ENCODE results near the gene CNN3. TPM values are rescaled to one million over a fixed set of nuclear protein-coding genes. Genes with fewer than 3 reads are reported as not detected.

Gene CNN3
- total and polyA plus RNA-seq, 2 donors (not counting 1 experiment from before 2014, with no cell fraction given): 2.3 to 17.2 TPM

GRCh38 chr1:94865360-94865759 lies 61.5 kb downstream of the CNN3 start:
- no peaks in the 10 kb centered on the region for H3K9me3 Mint-ChIP-seq (ENCODE audit: insufficient read depth)
- H3K27me3 ChIP-seq (replicated peaks in 1 of 4; ENCODE audit: control extremely low read depth in 1 of 4, control insufficient read depth in 3 of 4, insufficient read depth in 4 of 4, low read length in 3 of 4): no peaks in the 10 kb centered on the region
- no peak overlapping the region for H3K27ac Mint-ChIP-seq
- no peaks in the 10 kb centered on the region for H3K4me1 Mint-ChIP-seq
- peaks cover 4% of the 10 kb centered on the region for H3K27me3 Mint-ChIP-seq
- no peak overlapping the region for H3K4me3 Mint-ChIP-seq
- DNase-seq (no peak), ATAC-seq (ENCODE audit: low read depth) (no peak)
- H2AFZ ChIP-seq (ENCODE audit: insufficient read depth, low read depth, low read length, poor library complexity, severe bottlenecking): no peak overlapping the region
- no peaks in the 10 kb centered on the region for H3K79me2 ChIP-seq (ENCODE audit: control insufficient read depth, insufficient read depth, low read length)
- H3K9me3 ChIP-seq (ENCODE audit: control extremely low read depth in 1 of 3, control insufficient read depth in 2 of 3, insufficient read depth in 1 of 3, low read length in 2 of 3): no peaks in the 10 kb centered on the region
- no peak overlapping the region for H3K27ac ChIP-seq (ENCODE audit: low read length in 2 of 2)
- H3K4me3 ChIP-seq (ENCODE audit: control extremely low read depth in 1 of 5, extremely low read depth in 1 of 5, insufficient read depth in 1 of 5, low read depth in 2 of 5, low read length in 4 of 5): no peak overlapping the region
- ChIA-PET POLR2A (no interaction called here), CTCF (interaction anchor here (1.3 to 5.7 kb wide), 3 partner anchors 9 to 178 kb away, joined by 4 to 38 read pairs (median 11); no protein-coding TSS in a partner anchor)
- no peaks in the 10 kb centered on the region for H3K4me1 ChIP-seq (ENCODE audit: control insufficient read depth in 2 of 2, insufficient read depth in 2 of 2, low read length in 2 of 2)
- no peaks in the 10 kb centered on the region for H3K36me3 ChIP-seq (replicated peaks in 1 of 2; ENCODE audit: control extremely low read depth in 1 of 2, control insufficient read depth in 1 of 2, extremely low read depth in 1 of 2, insufficient read depth in 2 of 2, low read length in 1 of 2)
- TF ChIP-seq EZH2 (IDR thresholded peaks at IDR 0.05; ENCODE audit: borderline replicate concordance, insufficient read depth, low read depth, low read length, poor library complexity, severe bottlenecking): no peak
- no peak for TF ChIP-seq CTCF (IDR thresholded peaks at IDR 0.05)
- no peak overlapping the region for H3K9ac ChIP-seq (ENCODE audit: low read length)
- no peak overlapping the region for H3K4me2 ChIP-seq (replicated peaks; ENCODE audit: low read depth, low read length, poor library complexity, severe bottlenecking)
- no peaks in the 10 kb centered on the region for H4K20me1 ChIP-seq (ENCODE audit: control insufficient read depth, insufficient read depth, low read length, poor library complexity, severe bottlenecking)
- intact Hi-C loops (cut with micrococcal nuclease): no loop called here
- WGBS (ENCODE audit: insufficient coverage): 80% methylated on average over 2 of the region's 4 CpGs

- ChIA-PET POLR2A (no interaction called here), CTCF (interaction anchor here (1.3 to 5.7 kb wide), 3 partner anchors 8 to 179 kb away, joined by 4 to 38 read pairs (median 11); no protein-coding TSS in a partner anchor)
- Histone ChIP-seq H3K4me3 (ENCODE audit: control extremely low read depth in 1 of 5, extremely low read depth in 1 of 5, insufficient read depth in 1 of 5, low read depth in 2 of 5, low read length in 4 of 5) (no peak overlapping the region), H3K27ac (ENCODE audit: low read length in 2 of 2) (no peak overlapping the region), H3K9me3 (ENCODE audit: control extremely low read depth in 1 of 3, control insufficient read depth in 2 of 3, insufficient read depth in 1 of 3, low read length in 2 of 3) (no peaks in the 10 kb centered on the region), H3K4me2 (replicated peaks; ENCODE audit: low read depth, low read length, poor library complexity, severe bottlenecking) (no peak overlapping the region), H3K36me3 (replicated peaks in 1 of 2; ENCODE audit: control extremely low read depth in 1 of 2, control insufficient read depth in 1 of 2, extremely low read depth in 1 of 2, insufficient read depth in 2 of 2, low read length in 1 of 2) (no peaks in the 10 kb centered on the region), H4K20me1 (ENCODE audit: control insufficient read depth, insufficient read depth, low read length, poor library complexity, severe bottlenecking) (no peaks in the 10 kb centered on the region), H3K4me1 (ENCODE audit: control insufficient read depth in 2 of 2, insufficient read depth in 2 of 2, low read length in 2 of 2) (no peaks in the 10 kb centered on the region), H3K79me2 (ENCODE audit: control insufficient read depth, insufficient read depth, low read length) (no peaks in the 10 kb centered on the region), H3K9ac (ENCODE audit: low read length) (no peak overlapping the region), H3K27me3 (replicated peaks in 1 of 4; ENCODE audit: control extremely low read depth in 1 of 4, control insufficient read depth in 3 of 4, insufficient read depth in 4 of 4, low read length in 3 of 4) (peaks cover 0 to under 1% (median 0%) of the 10 kb centered on the region in 4 experiments), H2AFZ (ENCODE audit: insufficient read depth, low read depth, low read length, poor library complexity, severe bottlenecking) (no peak overlapping the region)
- WGBS (ENCODE audit: insufficient coverage): 89% methylated on average over 3 of the region's 9 CpGs
- H3K27me3 Mint-ChIP-seq: no peaks in the 10 kb centered on the region
- H3K9me3 Mint-ChIP-seq (ENCODE audit: insufficient read depth): no peaks in the 10 kb centered on the region
- DNase-seq (no peak), ATAC-seq (ENCODE audit: low read depth) (no peak)
- no peaks in the 10 kb centered on the region for H3K4me1 Mint-ChIP-seq
- no peak overlapping the region for H3K27ac Mint-ChIP-seq
- no peak overlapping the region for H3K4me3 Mint-ChIP-seq
- intact Hi-C loops (cut with micrococcal nuclease): no loop called here
- TF ChIP-seq CTCF (IDR thresholded peaks at IDR 0.05) (no peak), EZH2 (IDR thresholded peaks at IDR 0.05; ENCODE audit: borderline replicate concordance, insufficient read depth, low read depth, low read length, poor library complexity, severe bottlenecking) (no peak)
Measured at GRCh38 chr1:94864821-94865220, 62.1 kb downstream of the CNN3 start.

All from B cell (primary cell).